Skin of body (tissue), 2 donors: ENCODE data around the gene TNS3. TPM values are rescaled to one million over a fixed set of nuclear protein-coding genes. Genes with fewer than 3 reads are reported as not detected.

Experiments
- DNase-seq: peaks from one replicate; lab custom pipeline; 2025; lab: John Stamatoyannopoulos, UW
- total RNA-seq: library from RNA; depleted of rRNA; stranded (reverse); fragments of >200 nt; gene quantifications from one replicate; pipeline ENCODE4 v1.2.3, GENCODE V29; 2014

Gene TNS3
- total RNA-seq, 1 donor from 2014 or later: 44.7 TPM

DNA sequence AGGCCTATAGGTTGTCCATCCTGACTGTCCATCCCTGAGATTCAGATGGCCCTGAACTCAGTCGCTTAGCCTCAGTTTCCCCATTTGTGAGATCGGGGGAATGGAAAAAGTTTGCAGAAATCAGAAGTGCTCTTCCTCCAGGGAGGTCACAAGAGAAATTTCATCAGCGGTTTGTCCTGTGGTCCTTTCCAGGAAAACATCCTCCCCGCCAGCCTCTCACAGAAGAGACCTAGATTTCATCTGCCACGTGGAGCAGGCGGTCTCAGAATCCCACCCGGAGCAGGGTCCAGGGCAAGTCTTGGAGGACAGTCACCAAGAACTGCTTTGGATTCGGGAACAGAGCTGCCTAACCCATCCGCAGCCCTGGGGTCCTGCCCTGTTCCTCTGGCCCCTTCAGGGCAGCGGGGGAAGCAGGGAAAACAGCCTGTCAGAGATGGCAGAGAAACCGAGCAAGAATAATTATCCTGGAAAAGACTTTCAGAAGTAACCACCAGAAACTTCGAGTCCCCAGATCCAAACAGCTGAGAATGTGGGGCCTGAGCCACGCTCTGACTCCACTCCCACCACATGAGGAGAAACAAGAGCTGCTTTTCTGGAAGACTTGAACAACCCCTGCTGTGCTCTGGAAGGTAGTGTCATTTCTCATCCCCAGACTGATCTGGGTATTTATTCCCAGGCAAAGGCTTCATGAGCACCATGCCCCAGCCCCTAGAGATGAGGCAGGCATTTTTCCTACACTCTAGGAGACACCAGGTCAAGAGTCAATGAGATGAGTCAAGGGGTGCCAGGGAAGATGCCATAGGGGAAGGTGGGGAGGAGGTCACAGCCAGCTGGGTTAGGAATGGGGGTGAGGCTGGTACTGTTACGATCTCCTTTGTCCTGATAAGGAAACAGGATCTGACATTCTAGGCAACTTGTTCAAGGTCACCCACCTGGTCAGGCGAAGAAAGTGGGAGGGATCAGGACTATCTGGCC, 1.1 kb upstream of the TNS3 start:
- peak; percentile 89 for DNase-seq

DNA sequence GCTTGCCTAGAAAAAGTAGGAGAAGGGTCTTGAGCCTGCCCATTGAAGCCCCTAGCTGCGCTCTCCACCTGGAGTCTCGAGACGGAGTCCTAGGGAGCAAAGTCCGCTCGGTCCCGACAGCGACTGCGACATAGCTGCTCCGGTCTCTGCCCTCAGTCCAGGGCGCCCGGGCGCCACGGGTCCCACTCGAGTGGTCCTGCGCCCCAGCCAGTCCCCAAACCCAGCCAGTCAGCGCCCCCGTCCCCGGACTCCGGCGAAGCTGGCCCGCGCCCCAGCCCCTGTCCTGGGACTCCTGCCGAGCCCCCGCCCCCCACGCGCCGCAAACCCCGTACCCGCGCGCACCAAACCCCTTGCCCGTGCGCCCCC, 490 bp downstream of the TNS3 start:
- no peak for DNase-seq

DNA sequence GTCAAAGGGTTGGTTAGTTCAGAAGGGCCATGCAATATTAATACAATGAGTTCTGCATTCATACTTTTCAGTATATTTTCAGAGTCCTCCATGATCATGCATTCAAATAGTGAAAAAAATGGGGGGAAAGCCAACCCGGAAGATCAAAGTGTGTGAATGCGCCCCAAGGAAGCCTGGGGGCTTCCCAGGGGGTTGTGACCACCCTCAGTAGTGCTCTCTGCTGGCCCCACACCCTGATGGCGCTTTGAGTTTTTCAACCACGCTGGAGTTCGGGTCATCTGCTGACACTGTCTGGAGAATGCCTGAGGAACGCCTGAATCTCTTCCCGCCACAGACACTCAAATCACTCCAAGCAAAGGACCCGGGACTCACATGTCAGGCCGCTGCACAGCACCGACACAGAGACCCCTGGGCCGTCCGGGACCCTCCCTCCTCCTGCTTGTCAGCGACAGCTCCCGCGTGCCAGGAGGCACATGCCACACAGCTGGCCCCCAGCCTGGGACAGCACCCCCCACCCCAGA, 1.0 kb downstream of the TNS3 start:
- no peak for DNase-seq

DNA sequence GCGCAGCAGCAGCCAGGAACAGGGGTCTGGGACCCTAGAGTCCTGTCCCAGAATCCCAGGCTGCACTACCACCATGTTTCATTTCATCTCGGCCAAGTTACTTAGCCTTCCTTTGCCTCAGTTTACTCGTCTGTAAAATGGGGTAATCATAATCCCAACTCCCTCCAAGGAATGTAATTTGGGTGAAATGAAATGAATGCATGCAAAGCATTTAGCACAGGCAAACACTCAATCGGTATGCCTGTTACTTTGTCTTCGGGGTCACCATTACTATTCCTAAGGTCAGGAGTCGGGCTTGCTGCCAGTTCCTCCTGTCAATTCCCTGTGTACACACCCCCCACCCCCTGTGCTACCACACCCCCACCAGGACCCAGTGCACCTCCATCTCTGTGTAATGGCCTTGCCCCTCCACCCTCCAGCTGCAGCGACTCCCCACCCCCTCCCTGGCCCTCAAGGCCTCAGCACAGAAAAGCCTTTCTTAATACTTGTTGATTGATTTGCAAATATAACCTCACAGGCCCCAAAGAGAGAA, 1.7 kb downstream of the TNS3 start:
- no peak for DNase-seq

DNA sequence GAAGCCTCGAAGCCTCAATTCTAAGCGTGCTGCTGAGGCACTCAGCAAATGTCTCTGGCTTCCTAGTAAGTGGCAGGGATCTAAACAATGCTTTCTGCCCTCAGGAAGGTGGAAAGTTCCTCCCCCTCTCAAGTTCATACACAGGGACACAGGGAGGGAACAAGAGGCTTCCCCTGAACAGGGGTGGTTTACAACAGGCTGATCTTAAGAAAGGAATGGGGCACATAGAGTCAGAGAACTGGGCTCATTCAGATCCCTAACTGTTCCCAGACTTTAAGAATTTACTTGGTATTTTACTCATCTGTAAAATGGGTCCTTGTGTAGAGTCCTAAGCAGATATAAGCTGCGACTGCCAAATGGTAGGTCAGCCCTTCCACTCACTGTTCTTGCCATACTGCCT, 2.5 kb downstream of the TNS3 start:
- DNase-seq: no peak

DNA sequence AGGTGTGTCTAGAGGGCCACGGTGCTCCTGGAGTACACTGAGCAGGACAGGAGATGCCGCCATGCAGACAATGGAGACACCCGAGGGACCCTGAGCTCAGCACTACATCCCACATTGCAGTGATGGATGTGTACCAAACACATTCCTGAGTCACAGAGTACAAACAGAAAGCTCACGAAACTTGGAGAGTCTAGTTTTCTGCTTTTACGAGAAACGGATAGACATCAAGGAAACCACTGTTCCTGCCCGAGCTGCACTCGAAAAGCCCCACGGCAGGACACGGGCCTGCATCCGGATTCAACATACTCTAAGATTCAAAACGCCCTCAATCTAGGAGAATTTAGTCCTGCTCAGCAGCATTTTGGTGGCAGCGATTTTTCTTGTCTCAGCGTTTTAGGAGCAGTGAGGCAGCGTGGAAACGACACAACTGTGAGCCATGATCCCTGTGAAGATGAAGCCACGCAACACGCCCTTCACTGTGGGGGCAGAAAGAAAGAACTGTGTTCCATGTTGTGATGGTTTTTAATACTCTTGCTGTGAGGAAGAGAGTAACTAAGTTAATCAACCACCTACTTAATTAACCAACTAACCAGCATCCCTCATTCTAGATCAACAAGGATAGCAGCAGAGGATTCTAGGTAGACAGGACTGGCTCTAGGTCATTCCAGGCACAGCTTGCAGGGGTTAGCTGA, 3.2 kb downstream of the TNS3 start:
- peak; percentile 84 for DNase-seq

DNA sequence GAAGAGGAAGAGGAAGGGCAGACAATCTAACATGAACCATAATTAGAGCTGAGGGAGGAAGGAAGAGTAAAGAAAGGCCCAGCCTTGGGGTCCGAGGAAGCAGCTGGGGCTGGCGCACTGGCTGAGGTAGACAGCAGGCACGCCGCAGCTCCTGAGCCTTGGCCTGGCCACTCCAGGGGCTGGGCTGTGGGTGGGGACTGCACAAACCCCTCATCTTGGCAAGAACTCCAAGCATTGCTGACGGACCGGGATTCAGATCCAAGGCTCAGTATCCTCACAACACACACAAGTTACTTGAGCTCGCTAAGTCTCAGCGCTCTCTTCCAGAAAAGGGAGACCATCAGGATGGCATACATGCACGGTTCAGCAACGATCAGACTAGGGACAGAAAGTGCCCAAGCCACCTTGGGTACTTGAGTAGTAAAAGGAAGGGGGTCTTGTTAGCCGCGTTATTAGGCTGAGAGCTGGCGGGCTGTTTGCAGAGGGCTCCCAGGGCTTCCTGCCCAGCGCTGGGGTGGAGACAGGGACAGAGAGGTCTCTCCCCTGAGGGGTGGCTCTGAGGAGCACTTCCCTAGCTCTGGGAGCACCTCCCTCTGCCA, 4.5 kb downstream of the TNS3 start:
- DNase-seq: peak; percentile 57

DNA sequence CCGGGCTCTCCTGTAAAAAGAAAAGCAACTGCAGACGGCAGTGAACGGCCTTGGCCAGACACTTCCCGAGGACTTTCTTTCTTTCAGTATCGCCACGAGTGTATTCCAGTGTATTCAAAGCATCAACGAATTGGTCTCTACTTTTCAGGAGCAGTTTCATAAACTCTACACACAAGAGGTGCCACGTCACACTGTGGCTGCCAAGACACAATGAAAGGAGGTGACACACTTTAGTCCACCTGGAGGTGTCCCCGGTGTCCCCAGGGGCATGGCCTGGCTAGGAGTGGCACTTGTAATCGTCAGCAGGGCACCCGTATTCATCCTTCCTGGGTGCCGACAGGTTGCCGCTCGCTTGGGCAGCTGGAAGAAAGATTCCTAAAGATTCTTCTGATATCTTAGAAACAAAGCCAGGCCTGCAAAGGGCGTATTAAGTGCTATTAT, 5.0 kb downstream of the TNS3 start:
- no peak for DNase-seq

DNA sequence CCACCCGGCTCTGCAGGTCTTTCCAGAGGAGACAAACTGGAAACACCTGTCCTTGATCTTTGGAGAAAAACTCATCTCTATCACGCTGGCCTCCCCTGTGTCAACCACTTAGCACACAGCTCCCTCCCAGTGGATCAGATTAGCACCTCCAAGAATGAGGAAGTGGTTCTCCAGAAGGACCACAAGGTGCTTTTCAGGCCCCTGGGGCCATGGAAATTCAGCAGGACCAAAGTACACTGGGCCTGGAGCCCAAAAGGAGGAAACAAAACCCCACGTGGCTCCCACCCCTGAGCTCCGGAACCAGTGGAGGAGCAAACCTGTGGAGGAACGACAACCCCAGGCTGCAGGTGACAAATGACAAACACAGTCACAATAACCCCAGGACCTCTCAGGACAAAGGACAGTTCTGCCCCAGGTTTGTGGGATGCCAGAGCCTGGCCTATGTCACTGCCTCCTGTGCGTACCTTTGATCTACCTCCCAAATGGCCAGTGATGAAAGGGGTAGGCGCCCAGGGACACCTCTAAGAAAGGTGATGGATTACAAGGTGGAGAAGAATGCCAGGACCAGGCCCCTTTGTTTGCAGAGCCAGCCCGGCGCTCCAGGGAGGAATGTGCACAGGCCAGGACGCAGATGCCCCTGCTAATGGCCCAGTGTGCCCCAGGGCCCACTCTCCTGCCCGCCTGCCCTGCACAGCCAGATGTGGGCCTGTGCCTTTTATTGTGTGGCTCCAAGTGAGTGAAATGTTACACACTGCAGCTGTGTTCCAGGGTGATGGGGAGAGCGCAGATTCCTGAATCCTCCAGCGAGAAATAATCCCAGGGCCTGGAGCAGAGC, 5.7 kb downstream of the TNS3 start:
- peak; percentile 89 for DNase-seq

DNA sequence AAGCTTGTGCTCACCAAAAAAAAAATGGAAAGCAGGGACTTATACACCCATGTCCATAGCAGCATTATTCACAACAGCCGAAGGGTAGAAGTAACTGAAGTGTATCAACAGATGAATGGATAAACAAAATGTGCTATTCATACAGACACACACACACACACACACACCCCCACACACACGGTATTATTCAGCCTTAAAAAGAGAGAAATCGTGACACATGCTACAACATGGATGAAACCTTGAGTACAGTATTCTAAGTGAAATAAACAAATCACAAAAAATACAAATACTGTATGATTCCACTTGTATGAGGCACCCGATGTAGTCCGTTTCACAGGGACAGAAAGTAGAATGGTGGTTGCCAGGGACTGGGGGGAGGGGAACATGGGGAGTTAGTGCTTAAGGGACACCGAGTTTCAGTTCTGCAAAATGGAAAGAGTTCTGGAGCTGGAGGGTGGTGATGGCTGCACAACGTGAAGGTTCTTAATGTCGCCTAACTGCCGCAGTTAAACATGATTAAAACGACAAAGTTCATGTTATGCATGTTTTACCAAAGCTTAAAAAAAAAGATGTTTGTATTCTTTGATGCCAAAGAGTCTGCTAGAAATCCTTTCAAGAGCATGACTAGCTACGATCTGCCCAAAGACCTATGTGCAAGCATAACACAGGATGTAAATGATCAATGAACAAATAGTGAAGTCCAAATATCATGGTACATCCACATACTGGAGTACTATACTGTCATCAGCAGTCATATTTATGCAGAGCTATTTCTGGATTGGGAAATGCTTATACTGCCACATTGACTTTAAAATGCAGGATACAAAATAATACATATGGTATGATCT, 7.2 kb downstream of the TNS3 start:
- DNase-seq: peak; percentile 65

DNA sequence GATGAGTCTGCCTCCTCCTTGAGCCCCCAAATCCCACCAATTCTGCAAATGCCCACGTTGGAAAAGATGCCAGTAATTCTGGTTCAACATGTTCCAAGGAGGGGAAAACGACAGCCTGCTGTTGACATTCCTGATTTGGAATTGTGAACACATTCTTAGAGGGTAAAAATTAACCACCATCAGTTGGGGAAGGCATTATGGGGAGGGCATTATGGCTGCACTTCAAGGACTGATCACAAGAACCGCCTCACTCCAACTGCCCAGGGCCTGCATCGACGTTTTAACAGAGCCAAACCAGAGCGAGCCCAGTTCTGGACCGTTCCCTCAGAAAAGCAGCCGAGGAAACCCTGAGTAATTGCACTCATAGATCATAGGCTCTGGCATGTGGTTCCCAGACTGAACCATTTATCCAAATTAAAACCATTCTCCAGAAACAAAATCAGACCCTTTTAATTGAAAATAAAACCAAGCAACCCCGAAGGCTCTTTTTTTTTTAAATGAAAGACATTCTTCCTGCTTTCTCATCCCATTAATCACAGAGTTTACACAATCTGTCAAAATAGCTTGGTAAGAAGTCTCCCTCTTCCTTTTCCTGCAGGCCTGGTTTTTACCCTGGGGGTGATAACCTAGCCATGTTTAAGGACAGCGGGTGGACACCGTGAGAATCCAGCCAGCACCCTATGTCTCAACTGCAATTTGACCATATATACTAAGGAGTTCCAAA, 8.0 kb downstream of the TNS3 start:
- peak; percentile 87 for DNase-seq

DNA sequence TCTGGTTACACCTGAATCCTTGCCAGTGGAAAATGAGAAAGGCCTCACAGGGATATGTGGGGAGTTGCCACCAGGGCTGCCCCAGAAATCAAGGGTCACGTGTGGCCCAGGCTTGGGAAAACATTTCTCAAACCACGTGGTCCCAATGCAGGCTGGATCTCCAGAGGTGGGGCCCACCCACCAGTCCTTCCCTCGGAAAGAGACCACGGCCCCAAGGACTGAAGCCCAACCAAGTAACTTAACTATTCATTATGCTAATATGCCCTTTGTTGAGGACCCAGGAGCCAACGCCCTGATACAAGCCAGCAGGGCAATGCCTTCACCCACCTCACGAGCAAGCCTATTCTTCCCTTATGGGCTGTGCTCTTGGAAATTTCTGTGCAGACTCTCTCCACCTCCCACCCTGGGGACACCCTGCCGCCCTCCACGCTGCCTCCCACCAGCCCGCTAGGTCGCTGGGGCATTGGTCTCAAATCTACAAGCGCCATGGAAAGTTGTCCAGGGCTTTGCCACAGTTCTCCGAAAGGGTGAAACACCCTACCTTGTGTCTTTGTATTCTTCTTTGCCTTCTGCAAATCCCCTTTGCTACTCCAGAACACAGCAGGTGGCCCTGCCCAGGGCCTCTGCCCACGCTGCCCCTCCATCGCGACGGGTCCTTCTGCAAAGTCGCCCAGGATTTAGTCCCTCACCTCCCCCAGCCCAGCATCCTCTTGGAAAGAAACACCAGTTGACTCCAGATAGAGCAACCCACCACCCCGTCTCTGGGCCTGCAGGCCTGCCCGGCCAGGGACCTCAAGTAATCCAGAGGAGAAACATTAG, 8.8 kb downstream of the TNS3 start:
- DNase-seq: no peak

DNA sequence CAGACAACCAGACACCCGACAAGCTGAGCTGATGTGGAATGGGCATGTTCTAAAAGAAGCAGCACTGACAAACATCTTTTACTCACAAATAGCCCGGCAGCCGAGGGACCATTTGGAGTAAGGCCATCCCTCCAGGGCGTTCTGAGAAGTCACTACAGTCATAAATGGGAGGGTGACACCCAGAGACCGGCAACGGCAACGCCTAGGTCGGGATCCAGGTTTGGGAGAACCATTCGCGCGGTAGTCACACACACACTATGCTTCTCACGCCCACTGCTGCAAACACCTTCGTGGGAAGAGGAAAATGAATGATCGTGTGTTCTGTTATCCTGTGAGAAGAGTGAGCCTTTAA, 9.8 kb downstream of the TNS3 start:
- no peak for DNase-seq

DNA sequence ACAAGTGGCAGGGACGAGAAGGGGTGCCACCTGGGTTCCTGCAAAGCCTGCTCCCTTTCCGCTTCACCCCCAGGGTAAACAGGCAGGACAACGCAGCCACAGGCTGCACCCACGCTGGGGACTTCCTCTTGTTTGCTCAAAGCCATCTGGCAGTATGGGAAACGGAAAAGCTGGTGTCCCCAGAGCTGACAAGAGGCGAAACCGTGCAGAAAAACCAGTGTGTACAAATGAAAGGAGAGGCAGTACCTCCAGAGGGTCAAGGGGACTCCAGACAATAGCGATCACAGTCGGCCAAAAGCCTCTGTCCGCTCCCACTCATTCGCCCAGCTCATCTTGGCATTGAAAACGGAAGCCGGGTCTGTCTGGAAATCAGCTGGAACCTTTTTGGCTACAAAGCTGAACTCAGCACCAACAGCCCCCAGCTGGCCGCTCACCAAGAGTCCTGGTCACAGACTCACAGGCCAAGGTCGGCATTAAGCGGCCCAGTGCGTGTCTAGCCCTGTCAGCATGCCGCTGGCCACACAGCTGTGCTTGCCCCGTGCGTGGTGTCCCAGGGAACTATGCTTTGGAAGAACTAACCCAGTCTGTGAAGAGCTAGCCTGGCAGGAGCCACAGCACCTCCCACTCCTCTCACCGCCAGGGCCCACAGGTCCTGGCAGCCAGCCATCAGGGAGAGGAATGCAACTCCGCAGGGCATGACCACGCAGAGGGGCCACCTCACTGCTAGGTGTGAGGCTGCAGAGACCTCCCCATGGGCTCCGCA, 10.4 kb downstream of the TNS3 start:
- DNase-seq: no peak

DNA sequence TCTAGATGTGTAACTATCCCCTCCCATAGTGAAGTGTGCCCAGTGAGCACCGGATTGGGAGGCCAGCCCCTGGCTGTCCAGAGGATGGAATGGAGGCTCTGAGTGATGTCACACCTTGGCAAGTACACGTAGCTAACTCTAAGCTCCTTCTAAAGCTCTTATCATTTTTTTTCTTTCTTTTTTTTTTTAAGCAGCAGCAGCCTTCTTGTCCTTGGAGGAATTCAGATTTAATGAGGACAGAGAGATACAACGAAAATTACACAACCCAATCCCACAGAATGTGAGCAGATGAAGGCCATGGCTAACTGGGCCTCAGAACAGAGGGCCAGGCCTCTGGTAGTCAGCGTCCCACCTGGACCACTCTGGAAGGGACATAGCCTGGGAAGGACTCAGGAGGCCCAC, 11.3 kb downstream of the TNS3 start:
- peak; percentile 57 for DNase-seq

DNA sequence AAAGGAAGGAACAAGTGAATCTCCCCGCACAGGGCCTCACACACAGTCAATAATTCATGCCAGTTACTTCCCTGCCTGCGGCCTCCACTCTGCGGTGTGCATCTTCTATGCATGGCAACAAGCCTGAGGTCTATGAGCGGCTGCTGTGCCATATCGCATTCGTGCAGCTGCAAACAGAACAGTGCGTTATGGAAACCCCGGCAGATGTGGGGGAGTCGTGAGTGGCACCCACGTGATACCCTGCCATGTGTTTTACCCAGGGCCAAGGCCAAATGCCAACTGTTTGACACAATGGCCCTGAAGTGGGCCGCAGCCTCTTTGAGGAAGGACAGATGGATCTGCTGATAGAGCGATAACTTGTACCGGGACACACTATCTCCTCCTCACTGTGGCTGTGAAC, 13.4 kb downstream of the TNS3 start:
- DNase-seq: peak; percentile 39

DNA sequence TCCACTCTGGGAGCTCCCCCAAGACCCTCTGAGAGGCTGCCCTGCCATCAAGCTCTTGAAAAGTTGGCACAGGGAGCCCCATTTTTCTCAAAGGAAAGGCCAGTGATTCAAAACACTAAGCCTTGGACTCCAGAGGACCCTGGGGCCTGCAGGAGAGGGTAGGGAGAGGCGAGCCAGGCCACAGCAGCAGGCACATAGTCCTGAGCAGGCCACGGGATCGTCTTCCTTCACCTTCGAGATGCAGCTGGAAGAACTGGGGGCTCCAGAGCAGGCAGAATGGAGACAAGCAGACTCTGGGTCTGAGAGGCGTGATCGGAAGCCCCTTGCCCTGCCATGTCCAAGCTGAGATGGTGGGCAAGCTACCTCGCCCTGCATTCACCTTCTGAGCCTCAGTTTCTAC, 13.9 kb downstream of the TNS3 start:
- no peak for DNase-seq
